ENCODE results near the gene PPEF1.
"Not testable (repeated sequence)": the region's sequence is repeated elsewhere in the genome, so short reads cannot be mapped to it uniquely, and the experiment has no call there.

Gene PPEF1

GRCh38 chrX:18702362-18703195, 4.9 kb upstream of the PPEF1 start:
- DNase-seq, result no peak

GRCh38 chrX:18709833-18710232, 2.4 kb downstream of the PPEF1 start:
- no peak for DNase-seq

GRCh38 chrX:18714910-18715309, 7.5 kb downstream of the PPEF1 start:
- DNase-seq, result no peak

DNA sequence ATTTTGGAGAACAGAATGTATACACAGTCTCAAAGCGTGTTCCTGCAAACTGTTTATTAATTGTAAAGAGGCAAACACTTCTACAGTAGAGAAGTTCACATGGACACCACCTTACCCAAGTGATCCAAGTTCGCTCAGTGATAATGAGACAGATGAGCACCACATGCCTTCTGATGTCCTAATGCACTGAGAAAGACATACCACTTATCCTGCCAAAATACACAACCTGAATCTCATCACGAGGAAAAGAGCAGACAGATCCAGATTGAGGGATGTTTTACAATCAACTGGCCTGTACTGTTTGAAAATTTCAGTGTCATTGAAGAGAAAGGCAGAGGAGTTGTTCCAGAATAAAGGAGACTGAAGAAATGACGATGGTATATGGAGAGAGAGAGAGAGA, 12.4 kb downstream of the PPEF1 start:
- no peak for DNase-seq

DNA sequence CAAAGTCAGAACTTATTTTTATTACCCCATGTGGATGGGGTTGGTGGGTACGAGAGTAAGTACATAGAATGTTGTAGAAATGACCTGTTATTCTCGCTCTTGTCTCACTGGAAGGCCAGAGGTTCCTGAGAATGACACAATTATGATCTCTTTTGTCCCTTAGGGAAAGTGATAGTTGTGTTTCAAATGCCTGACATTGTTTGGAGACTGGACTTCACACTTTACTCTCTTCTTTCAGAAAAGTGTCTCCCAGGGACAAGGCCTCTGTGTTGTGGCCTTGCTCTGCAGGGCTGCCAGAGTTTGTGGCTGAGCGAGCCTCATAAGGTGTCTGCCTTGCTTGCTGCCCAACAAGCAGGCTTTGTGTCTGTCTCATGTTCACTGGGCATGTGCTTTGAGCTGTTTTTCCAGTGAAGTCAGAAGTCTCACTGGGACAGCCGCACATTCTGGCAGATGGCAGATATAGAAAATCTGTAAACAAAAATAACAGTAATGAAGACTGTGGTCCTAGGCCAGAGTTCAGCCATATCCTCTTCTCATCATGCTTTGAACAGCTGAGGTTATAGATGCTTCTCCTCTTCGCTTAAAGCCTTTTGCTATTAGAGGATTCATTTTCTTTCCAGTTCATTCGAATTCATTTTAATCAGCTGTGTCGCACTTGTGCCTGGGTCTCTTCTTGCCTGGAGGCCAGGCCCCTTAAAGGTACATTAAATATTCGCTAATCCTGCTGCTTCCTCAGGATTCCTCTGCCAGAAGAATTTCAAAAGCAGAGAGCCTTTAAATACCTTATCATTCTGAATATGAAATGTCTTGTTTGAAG, 14.4 kb downstream of the PPEF1 start:
- no peak for DNase-seq

DNA sequence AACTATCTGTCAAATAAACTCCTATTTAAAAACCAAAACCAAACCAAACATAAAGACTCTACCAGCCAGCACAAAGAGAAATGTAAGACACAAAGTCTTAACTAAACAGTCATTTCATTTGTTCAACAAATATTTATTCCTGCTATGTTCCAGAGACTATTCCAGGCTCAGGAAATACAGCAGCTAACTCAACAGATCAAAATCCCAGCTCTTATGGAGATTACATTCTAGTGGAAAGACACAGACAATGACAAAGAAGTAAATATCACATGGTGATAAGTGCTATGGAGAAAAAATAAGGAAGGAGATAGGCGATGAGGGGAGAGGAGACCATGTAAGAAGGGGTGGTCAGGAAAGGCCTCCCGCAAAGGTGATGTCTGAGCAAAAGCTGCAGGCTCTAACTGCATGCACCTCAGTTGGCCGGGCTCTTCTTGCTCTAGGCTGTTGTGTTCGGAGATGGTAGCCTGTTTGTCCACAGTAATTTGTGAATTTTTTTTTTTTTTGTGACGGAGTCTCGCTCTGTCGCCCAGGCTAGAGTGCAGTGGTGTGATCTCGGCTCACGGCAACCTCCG, 15.1 kb downstream of the PPEF1 start:
- DNase-seq, result no peak

DNA sequence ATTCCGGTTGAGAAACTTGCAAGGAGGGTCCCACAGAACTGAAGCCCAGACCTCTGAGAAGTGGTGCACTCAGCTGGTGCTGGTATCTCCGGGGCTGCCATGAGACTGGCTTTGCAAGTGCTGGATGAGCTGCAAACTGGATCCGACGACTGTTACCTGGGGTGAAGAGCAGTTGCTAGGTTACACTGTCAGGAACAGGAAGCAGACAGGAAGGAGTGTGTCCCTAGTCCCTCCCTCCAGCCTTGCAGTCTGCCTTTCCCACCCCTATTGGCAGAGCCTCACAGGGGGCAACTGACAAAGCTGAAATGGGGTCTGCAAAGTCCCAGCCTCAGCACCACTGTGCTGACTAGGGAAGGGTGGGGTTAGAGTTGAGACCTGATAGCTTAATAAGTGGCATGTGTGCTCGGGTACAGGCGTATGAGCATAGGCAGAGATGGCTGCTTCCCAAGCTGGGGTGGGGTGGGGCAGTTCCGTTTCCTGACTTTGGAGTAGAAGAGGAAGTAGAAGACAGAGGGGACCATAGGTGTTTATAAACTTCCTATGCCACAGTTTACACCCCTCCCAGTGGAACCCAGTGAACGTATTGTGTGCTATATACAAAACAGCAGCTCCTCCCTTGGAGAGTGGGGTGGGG, 18.0 kb downstream of the PPEF1 start:
- no peak for DNase-seq

- DNase-seq, result no peak
These were observed 25.8 kb downstream of the PPEF1 start for GRCh38 chrX:18733287-18733686.

DNA sequence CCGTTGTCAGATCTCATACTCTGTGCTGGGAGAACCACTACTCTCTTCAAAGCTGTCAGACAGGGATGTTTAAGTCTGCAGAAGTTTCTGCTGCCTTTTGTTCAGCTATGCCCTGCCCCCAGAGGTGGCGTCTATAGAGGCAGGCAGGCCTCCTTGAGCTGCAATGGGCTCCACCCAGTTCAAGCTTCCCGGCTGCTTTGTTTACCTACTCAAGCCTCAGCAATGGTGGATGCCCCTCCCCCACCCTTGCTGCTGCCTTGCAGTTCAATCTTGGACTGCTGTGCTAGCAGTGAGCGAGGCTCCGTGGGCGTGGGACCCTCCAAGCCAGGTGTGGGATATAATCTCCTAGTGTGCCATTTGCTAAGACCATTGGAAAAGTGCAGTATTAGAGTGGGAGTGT, 32.2 kb downstream of the PPEF1 start:
- not testable (repeated sequence) for DNase-seq

DNA sequence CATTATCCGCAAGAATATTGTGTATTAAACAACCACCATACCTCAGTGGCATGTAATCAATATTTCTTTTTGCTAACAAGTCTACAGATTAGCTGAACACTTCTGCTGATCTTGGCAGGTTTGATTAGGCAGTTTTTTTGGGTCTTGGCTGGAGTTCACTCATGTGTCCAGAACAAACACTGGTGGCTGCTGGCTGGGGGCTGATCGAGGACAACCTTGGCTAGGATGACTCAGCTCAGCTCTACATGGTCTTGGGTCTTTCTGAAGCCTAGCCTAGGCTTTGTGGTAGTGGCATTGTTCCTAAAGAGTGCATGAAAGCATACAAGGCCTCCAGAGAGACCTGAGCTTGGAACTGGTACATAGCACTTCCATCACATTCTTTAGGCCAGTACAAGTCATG, 41.1 kb downstream of the PPEF1 start:
- DNase-seq, result no peak

DNA sequence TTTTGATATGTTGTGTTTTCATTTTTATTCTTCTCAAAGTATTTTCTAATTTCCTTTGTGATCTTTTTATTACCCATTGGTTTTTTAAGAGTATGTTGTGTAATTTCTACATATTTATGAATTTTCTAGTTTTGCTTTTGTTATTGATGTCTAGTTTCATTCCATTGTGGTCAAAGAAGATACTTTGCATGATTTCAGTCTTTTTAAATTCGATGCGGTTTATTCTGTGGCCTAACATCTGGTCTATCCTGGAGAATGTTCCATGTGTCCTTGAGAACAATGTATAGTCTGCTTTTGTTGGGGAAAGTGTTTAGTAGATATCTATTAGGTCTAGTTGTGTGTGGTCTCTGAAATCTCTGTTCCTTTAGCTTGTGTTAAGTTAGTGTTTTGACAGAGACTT, 46.2 kb downstream of the PPEF1 start:
- DNase-seq, result no peak

DNA sequence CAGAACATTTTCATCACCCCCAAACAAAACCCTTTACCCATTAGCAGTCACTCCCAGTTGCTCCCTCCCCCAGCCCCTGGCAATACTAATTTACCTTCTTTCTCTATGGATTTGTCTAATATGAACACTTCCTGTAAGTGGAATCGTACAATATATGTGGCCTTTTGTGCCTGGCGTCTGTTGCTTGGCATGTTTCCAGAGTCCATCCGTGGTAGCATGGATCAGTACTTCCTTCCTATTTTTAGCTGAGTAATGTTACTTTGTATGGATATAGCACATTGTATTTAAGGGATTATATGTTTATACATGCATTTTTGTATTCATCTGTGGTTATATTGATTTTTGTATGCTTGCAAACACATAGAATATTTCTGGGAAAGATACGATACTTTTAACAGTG, 48.2 kb downstream of the PPEF1 start:
- DNase-seq, result no peak

GRCh38 chrX:18757956-18758932, 50.8 kb downstream of the PPEF1 start:
- no peak for DNase-seq

DNA sequence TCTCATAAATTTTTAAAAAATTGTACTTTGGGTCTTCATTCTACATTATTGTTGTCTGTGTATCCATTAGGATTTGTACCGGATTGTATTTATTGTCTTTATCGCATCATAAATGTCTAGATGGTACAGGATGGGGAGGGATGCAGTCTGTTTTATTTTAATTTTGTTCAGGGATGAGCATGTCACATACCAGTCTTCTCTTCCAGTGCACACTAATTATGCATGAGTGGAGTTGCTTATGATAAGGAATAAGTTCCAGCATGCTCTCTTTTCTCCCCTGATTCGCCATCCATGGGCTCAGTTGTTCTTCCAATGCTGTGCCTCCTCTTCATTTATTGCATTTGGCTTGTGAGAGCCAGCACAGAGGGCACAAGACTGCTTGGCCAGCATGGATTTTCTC, 54.3 kb downstream of the PPEF1 start:
- no peak for DNase-seq

GRCh38 chrX:18763106-18763505, 55.7 kb downstream of the PPEF1 start:
- DNase-seq, result not testable (repeated sequence)

DNA sequence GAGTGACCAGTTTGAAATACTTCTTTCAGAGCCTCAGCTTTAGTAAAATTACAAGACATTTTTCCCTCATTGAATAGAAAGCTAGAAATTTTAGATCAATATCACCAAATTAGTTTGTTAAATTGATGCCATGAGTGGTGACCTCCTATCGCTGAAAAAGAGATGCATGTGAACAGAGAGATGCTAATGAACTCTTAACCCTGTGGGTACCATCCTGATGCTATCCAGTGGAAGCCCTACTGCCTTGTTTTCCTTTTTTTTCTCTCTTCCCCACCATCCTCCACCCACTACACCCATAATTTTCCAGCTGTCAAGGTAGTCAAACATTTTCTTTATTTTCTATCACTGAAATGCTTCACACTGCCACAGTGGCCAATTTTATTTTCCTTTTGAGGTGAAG, 61.9 kb downstream of the PPEF1 start:
- no peak for DNase-seq

DNA sequence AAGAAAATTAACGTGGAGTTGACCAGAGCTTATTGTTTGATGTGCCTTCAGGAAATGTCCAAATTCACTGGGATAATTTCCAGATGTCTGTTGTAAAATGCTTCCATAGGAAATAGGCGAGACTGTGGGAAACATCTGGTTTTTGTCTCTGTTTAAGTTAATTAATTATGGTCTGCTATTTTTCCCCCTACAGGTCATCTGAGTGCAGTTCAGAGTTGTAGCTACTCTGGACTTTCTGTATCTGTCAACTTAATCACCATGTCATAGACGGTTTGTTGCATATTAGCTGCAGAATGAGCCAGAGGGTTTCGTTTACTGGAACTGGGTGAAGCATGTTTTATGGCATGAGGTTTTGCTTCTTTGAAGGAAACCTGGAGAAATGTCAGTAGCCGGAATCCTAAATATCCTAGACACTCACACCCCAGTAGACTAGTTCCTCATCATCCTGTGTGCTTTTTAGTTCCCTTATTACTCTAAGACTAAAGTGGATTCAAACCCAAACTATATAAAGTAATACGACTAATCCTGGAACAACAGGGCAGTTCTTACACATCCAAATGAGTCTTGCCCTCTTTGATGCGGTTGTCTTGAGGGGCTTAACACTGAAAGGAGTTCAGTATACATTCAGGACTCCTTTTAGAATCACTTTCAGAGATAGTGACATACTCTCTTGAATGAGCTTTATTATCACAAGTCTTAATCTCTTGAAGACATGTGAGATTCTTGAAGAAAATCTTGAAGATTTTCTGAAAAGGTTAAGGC, 62.5 kb downstream of the PPEF1 start:
- DNase-seq, result no peak

DNA sequence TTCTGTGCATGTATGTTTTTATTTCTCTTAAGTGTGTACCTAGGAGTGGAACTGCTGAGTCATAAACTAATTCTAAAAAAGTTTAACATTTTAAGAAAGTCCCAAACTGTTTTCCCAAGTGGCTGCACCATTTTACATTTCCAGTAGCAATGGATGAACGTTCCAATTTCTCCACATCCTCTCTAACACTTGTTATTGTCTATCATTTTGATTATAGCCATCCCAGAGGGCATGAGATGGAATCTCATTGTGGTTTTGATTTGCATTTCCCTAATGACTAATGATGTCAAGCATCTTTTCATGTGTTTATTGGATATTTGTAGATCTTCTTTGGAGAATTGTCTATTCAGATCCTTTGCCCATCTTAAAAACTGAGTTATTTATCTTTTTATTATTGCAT, 82.5 kb downstream of the PPEF1 start:
- no peak for DNase-seq

DNA sequence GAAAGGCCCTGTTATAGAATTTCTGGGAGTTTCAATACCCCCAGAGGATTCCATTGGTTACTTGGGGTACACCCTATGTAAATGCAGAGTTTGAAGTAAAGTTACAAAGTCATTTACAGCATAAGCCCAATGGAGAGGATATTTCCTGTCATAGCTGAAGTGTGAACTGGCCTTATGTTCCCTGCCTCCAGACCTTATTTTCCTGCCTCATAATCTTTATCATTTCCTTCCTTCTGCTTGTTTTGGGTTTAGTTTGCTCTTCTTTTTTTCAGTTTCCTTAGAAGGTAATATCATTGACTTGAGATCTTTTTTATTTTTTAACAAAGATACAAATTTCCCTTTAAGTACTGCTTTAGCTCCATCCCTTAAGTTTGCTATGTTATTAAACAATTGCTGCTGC, 85.4 kb downstream of the PPEF1 start:
- DNase-seq, result no peak

DNA sequence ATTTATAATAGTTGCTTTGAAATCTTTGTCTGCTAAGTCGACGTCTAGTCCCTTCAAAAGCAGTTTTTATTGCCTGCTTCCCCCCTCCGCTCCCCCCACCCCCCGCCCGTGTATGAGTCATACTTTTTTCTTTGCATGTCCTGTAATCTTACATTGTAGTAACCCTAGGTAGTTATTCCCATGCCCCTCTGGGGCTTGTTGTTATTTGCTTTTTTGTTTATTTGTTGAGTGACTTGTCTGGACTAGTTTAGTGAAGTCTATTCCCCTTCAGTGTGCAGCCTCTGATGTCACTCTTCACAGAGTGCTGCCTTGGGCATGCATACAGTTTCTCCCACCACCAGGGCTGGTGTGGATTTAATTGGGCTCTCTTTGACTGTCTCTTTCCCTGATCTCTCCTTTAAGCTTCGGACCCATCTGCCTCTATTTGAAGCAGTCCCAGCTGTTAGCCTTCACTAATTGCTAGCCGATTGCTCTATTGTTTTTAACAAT, 86.2 kb downstream of the PPEF1 start:
- DNase-seq, result peak; percentile 54

DNA sequence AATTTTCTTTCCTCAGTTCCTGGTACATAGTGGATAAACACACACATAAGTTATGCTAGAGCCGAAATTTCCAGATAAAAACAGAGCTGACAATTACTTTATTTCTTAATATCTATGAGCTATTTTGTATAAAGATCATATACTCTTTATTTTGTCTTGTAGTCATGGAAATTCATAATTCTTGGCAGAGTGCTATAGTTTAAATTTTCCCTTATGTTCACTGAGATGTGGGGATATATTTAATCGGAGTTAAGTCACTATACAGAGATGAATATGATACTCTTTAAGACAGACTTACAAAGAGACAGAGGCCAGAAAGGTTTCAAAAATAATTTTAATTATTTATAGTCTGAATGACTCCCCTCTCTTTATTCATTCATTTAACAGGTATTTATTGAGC, 89.7 kb downstream of the PPEF1 start:
- no peak for DNase-seq

Data from NCI-H1694 (cell line).